IMR-90 (cell line): ENCODE data around the gene BPIFA1. TPM values are rescaled to one million over a fixed set of nuclear protein-coding genes. Genes with fewer than 3 reads are reported as not detected.

Experiments
- ATAC-seq: fragments of 200-7000 bp; cut with Tn5 transposase; 2 replicates; pipeline ENCODE4 v1.9.1; 2020; ENCODE audit warnings: low read depth, mild to moderate bottlenecking, moderate library complexity
- BruUV-seq: library from RNA; stranded (reverse); fragments of 400-500 nt; replicated peaks from 2 replicates; lab custom pipeline; 2021; lab: Mats Ljungman, UMichigan
- CTCF ChIA-PET: fragments of 300-600 bp; formaldehyde crosslinking; extraction: SDS; loops from one replicate; lab custom pipeline; 2021; ENCODE audit warnings: antibody characterized with exemption; lab: Yijun Ruan, JAX
- POLR2A ChIA-PET: fragments of 300-600 bp; sonication (Branson Sonifier 250); formaldehyde crosslinking; loops from one replicate; lab custom pipeline; 2022; ENCODE audit warnings: antibody characterized with exemption; ENCODE audit not compliant: unreplicated experiment; lab: Charles Lee
- DNase-seq: peaks from one replicate; pipeline ENCODE4 v3.0.0; 2013
- H2AFZ ChIP-seq: replicated peaks from 2 replicates; pipeline ENCODE3; 2013; ENCODE audit warnings: low read length, mild to moderate bottlenecking; ENCODE audit not compliant: poor library complexity
- H2AK5ac ChIP-seq: 2 replicates; pipeline ENCODE4 v1.6.1; 2013; ENCODE audit warnings: low read depth, low read length, inconsistent platforms
- H2AK9ac ChIP-seq: replicated peaks from 2 replicates; pipeline ENCODE3; 2013; ENCODE audit warnings: mild to moderate bottlenecking, low read depth, low read length, moderate library complexity; ENCODE audit not compliant: poor library complexity
- H2BK120ac ChIP-seq: 2 replicates; pipeline ENCODE4 v1.6.1; 2013; ENCODE audit warnings: low read depth, low read length, inconsistent platforms
- H2BK15ac ChIP-seq: 3 replicates; pipeline ENCODE4 v1.6.1; 2013; ENCODE audit warnings: low read depth, low read length, inconsistent platforms
- H2BK20ac ChIP-seq: 2 replicates; pipeline ENCODE4 v1.6.1; 2013; ENCODE audit warnings: low read depth, mild to moderate bottlenecking, inconsistent platforms, low read length, moderate library complexity
- H2BK5ac ChIP-seq: 2 replicates; pipeline ENCODE4 v1.6.1; 2013; ENCODE audit warnings: mild to moderate bottlenecking, low read depth, low read length, inconsistent platforms; ENCODE audit not compliant: poor library complexity, severe bottlenecking
- H3K14ac ChIP-seq: replicated peaks from 2 replicates; pipeline ENCODE4 v1.6.1; 2013; ENCODE audit warnings: low read depth, low read length, inconsistent platforms
- H3K18ac ChIP-seq: 2 replicates; pipeline ENCODE4 v1.6.1; 2013; ENCODE audit warnings: low read depth, low read length, control low read depth
- H3K23ac ChIP-seq: 2 replicates; pipeline ENCODE4 v1.6.1; 2013; ENCODE audit warnings: low read depth, low read length, inconsistent platforms
- H3K27ac ChIP-seq: 2 replicates; pipeline ENCODE4 v1.5.1; 2013; ENCODE audit warnings: mild to moderate bottlenecking, control low read depth, low read length; ENCODE audit not compliant: insufficient read depth
- H3K27me3 ChIP-seq: 2 replicates; pipeline ENCODE4 v1.6.1; 2013; ENCODE audit warnings: low read length; ENCODE audit not compliant: control insufficient read depth, insufficient read depth
- H3K36me3 ChIP-seq: 2 replicates; pipeline ENCODE4 v1.6.1; 2013; ENCODE audit warnings: low read length, mixed read lengths; ENCODE audit not compliant: control insufficient read depth, insufficient read depth
- H3K4ac ChIP-seq: 2 replicates; pipeline ENCODE4 v1.6.1; 2013; ENCODE audit warnings: low read depth, low read length, inconsistent platforms
- H3K4me1 ChIP-seq: 2 replicates; pipeline ENCODE4 v1.6.1; 2013; ENCODE audit warnings: low read length, mixed read lengths; ENCODE audit not compliant: control insufficient read depth, insufficient read depth
- H3K4me2 ChIP-seq: 2 replicates; pipeline ENCODE4 v1.6.1; 2013; ENCODE audit warnings: low read depth, mild to moderate bottlenecking, control low read depth, low read length, moderate library complexity
- H3K4me3 ChIP-seq: 2 replicates; pipeline ENCODE4 v1.5.1; 2013; ENCODE audit warnings: low read depth, mild to moderate bottlenecking, control low read depth, low read length, moderate library complexity; ENCODE audit not compliant: insufficient read depth
- H3K56ac ChIP-seq: 2 replicates; pipeline ENCODE4 v1.6.1; 2013; ENCODE audit warnings: low read length, inconsistent platforms; ENCODE audit not compliant: insufficient read depth; ENCODE audit errors: extremely low read depth
- H3K79me1 ChIP-seq, 2 experiments: 2 replicates each; pipeline ENCODE4 v1.6.1; 2013; ENCODE audit warnings: low read length in 2 of 2, inconsistent platforms in 1 of 2, low read depth in 1 of 2
- H3K9ac ChIP-seq: 2 replicates; pipeline ENCODE4 v1.6.1; 2013; ENCODE audit warnings: low read depth, low read length, control low read depth
- H3K9me1 ChIP-seq: 2 replicates; pipeline ENCODE4 v1.6.1; 2013; ENCODE audit warnings: low read length, inconsistent platforms; ENCODE audit not compliant: insufficient read depth
- H3K9me3 ChIP-seq: 2 replicates; pipeline ENCODE4 v1.6.1; 2013; ENCODE audit warnings: low read length; ENCODE audit not compliant: control insufficient read depth, insufficient read depth
- H4K20me1 ChIP-seq: 2 replicates; pipeline ENCODE4 v1.6.1; 2013; ENCODE audit warnings: low read length, inconsistent platforms; ENCODE audit not compliant: insufficient read depth
- H4K5ac ChIP-seq: 2 replicates; pipeline ENCODE4 v1.6.1; 2013; ENCODE audit warnings: mild to moderate bottlenecking, low read depth, low read length, control low read depth
- H4K8ac ChIP-seq, 2 experiments: 2 replicates each; pipeline ENCODE4 v1.6.1; 2013; ENCODE audit warnings: low read depth in 2 of 2, low read length in 2 of 2, control low read depth in 1 of 2, inconsistent platforms in 1 of 2
- H4K91ac ChIP-seq: 2 replicates; pipeline ENCODE4 v1.6.1; 2013; ENCODE audit warnings: low read depth, low read length, inconsistent platforms; ENCODE audit not compliant: insufficient read depth
- BHLHE40 ChIP-seq: fragments of 150-350 bp; IDR thresholded peaks from 2 replicates; pipeline ENCODE4 v1.6.1; 2016; ENCODE audit warnings: mild to moderate bottlenecking, low read depth, low read length
- CEBPB ChIP-seq: IDR thresholded peaks from 2 replicates; pipeline ENCODE4 v1.6.1; 2012; ENCODE audit warnings: low read depth, low read length, improper control_type of control experiment
- CHD1 ChIP-seq: IDR thresholded peaks from 2 replicates; pipeline ENCODE4 v1.6.1; 2012; ENCODE audit warnings: low read depth, low read length, improper control_type of control experiment
- CTCF ChIP-seq: conservative IDR thresholded peaks from 2 replicates; pipeline ENCODE4 v1.5.1; 2012; ENCODE audit warnings: mild to moderate bottlenecking, low read depth, low read length, improper control_type of control experiment
- ELK1 ChIP-seq: fragments of 150-350 bp; IDR thresholded peaks from 2 replicates; pipeline ENCODE4 v1.6.1; 2016; ENCODE audit warnings: low read depth, mild to moderate bottlenecking, low read length, moderate library complexity, borderline replicate concordance
- FOS ChIP-seq: fragments of 150-350 bp; IDR thresholded peaks from 2 replicates; pipeline ENCODE4 v1.6.1; 2016; ENCODE audit warnings: low read depth, low read length
- MAFK ChIP-seq: IDR thresholded peaks from 2 replicates; pipeline ENCODE4 v1.6.1; 2012; ENCODE audit warnings: low read depth, low read length, improper control_type of control experiment
- MAZ ChIP-seq: IDR thresholded peaks from 2 replicates; pipeline ENCODE4 v1.6.1; 2012; ENCODE audit warnings: low read depth, mild to moderate bottlenecking, low read length, improper control_type of control experiment, moderate library complexity, borderline replicate concordance
- MXI1 ChIP-seq: IDR thresholded peaks from 2 replicates; pipeline ENCODE4 v1.6.1; 2012; ENCODE audit warnings: low read depth, mild to moderate bottlenecking, low read length, moderate library complexity, borderline replicate concordance
- NFE2L2 ChIP-seq: fragments of 150-350 bp; IDR thresholded peaks from 2 replicates; pipeline ENCODE4 v1.6.1; 2016; ENCODE audit warnings: low read depth, mild to moderate bottlenecking, low read length
- POLR2A ChIP-seq: IDR thresholded peaks from 2 replicates; pipeline ENCODE4 v1.6.1; 2012; ENCODE audit warnings: mild to moderate bottlenecking, low read depth, low read length
- RAD21 ChIP-seq: IDR thresholded peaks from 2 replicates; pipeline ENCODE4 v1.6.1; 2012; ENCODE audit warnings: low read length, improper control_type of control experiment
- RCOR1 ChIP-seq: IDR thresholded peaks from 2 replicates; pipeline ENCODE4 v1.6.1; 2012; ENCODE audit warnings: mild to moderate bottlenecking, low read length, improper control_type of control experiment; ENCODE audit not compliant: insufficient replicate concordance
- RFX5 ChIP-seq: IDR thresholded peaks from 2 replicates; pipeline ENCODE4 v1.8.0; 2012; ENCODE audit warnings: low read depth, mild to moderate bottlenecking, low read length, moderate library complexity
- SMC3 ChIP-seq: fragments of 150-350 bp; IDR thresholded peaks from 2 replicates; pipeline ENCODE4 v1.6.1; 2016; ENCODE audit warnings: low read depth, mild to moderate bottlenecking, antibody characterized with exemption, low read length, moderate library complexity
- WGBS, 2 experiments: methylation state at CpG; one replicate each; pipeline versions ENCODE4 v1.1.5 to v1.1.7; 2013; ENCODE audit warnings: missing lambda C conversion rate in 2 of 2; ENCODE audit not compliant: insufficient read length in 1 of 2; ENCODE audit errors: extremely low coverage in 2 of 2; 5-methylcytosine and 5-hydroxymethylcytosine counted together
- dilution Hi-C: fragments of 300-500 bp; cut with HindIII; formaldehyde crosslinking; loops from one replicate; pipeline ENCODE4 v1.14.3; 2018; ENCODE audit warnings: low sequenced_read_pairs; ENCODE audit not compliant: unreplicated experiment
- in situ Hi-C: fragments of 300-500 bp; cut with MboI; formaldehyde crosslinking; loops from 3 replicates; pipeline ENCODE4 v1.14.3; 2019; ENCODE audit warnings: low sequenced_read_pairs, inconsistent platforms, mixed read lengths
- intact Hi-C: fragments of 100-400 bp; cut with micrococcal nuclease; formaldehyde crosslinking; loops from 2 replicates; pipeline ENCODE4 v1.10.0; 2022
- polyA plus RNA-seq, 3 experiments: library from polyadenylated mRNA; depleted of rRNA; stranded (reverse); fragments of >200 nt; gene quantifications; 2 replicates each; pipeline ENCODE4 v1.2.3, GENCODE V29; 2012; ENCODE audit warnings: low replicate concordance in 1 of 3
- total RNA-seq: library from RNA; depleted of rRNA; stranded (reverse); fragments of >200 nt; gene quantifications from 2 replicates; pipeline ENCODE4 v1.2.3, GENCODE V29; 2012
- TF ChIP-seq, protein P1 (sequence below): fragments of 150-350 bp; IDR thresholded peaks from 2 replicates; pipeline ENCODE4 v1.6.1; 2017; ENCODE audit warnings: mild to moderate bottlenecking, antibody characterized with exemption, low read length, low read depth

Gene BPIFA1
- total and polyA plus RNA-seq, 2 of the 4 experiments (the other 2 are of a cell fraction) = not detected

DNA sequence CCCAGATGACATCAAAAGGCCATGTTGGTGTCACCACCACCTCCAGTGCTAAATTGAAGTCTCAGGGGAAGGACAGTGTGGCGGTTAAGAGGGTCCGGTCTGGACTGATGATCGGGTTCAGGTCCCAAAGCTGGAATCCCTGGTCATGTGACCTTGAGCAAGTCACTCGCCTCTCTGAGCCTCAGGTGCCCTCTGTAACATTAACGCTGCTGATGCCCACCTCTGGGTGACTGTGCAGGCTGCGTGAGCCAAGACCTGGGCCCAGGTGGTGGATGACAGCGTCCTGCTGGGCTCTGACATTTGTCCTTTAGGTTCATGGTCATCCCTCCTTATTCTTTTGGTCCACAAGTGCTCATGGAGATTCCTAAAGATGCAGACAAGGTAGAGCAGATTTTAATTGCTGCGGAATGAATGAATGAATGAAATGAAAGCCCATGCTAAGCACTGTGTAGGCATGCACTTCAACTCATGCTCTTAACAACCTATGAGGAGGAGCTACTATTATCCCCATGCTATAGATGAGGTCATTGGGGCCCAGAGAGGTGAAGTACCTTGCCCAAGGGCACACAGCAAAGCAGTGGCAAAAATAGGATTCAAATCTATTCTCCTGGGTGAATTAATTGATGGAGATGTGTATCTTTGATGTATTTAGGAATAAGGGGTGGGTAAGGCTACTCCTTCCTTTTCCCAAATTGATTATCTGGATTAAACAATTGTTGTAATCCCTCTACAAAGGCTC, 46.6 kb downstream of the BPIFA1 start:
- H2AFZ ChIP-seq = no peak overlapping the region
- no peak overlapping the region for H2AK9ac ChIP-seq
- H4K20me1 ChIP-seq = no peaks in the 10 kb centered on the region
- H3K4ac ChIP-seq = no peak overlapping the region
- H2BK15ac ChIP-seq = no peak overlapping the region
- no peaks in the 10 kb centered on the region for H3K9me1 ChIP-seq
- in situ Hi-C loops (no loop called here), dilution Hi-C loops (no loop called here), intact Hi-C loops (no loop called here)
- H3K4me1 ChIP-seq = no peaks in the 10 kb centered on the region
- H3K9ac ChIP-seq = no peak overlapping the region
- H2AK5ac ChIP-seq = no peak overlapping the region
- H3K14ac ChIP-seq = no peak overlapping the region
- H2BK120ac ChIP-seq = no peak overlapping the region
- no peak overlapping the region for H2BK5ac ChIP-seq
- POLR2A ChIA-PET = interaction anchor here (0.6 kb wide), 1 partner anchor 111 kb away, joined by 3 read pairs; no protein-coding TSS in a partner anchor
- no peak overlapping the region for H3K4me2 ChIP-seq
- H3K79me1 ChIP-seq = no peaks in the 10 kb centered on the region
- 39% methylated on average over 4 of the region's 8 CpGs; no CpG with 5 or more reads in 1 of the 2 experiments for WGBS, 2 experiments
- TF ChIP-seq RFX5 (no peak), MAZ (no peak), MXI1 (no peak), ELK1 (no peak), CEBPB (no peak), BHLHE40 (no peak), POLR2A (no peak), SMC3 (no peak), RCOR1 (no peak), FOS (no peak), CHD1 (no peak), MAFK (no peak), NFE2L2 (no peak), RAD21 (no peak), CTCF (no peak)
- TF ChIP-seq, protein P1, sequence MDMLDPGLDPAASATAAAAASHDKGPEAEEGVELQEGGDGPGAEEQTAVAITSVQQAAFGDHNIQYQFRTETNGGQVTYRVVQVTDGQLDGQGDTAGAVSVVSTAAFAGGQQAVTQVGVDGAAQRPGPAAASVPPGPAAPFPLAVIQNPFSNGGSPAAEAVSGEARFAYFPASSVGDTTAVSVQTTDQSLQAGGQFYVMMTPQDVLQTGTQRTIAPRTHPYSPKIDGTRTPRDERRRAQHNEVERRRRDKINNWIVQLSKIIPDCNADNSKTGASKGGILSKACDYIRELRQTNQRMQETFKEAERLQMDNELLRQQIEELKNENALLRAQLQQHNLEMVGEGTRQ = no peak
- H3K23ac ChIP-seq = no peak overlapping the region
- peaks cover 25% of the 10 kb centered on the region for H3K27me3 ChIP-seq
- CTCF ChIA-PET = no interaction called here
- H3K18ac ChIP-seq = no peak overlapping the region
- no peaks in the 10 kb centered on the region for H3K9me3 ChIP-seq
- no peak overlapping the region for H4K91ac ChIP-seq
- no TSS peak for BruUV-seq
- no peaks in the 10 kb centered on the region for H3K36me3 ChIP-seq
- no peak overlapping the region for H3K56ac ChIP-seq
- no peak overlapping the region for H4K8ac ChIP-seq
- no peak overlapping the region for H3K27ac ChIP-seq
- no peak for DNase-seq
- no peak for ATAC-seq
- no peak overlapping the region for H4K5ac ChIP-seq
- H2BK20ac ChIP-seq = no peak overlapping the region
- H3K4me3 ChIP-seq = no peak overlapping the region
